Frontal cortex (tissue), 4 donors: Measurements from ENCODE around the gene RARA. TPM values are rescaled to one million over a fixed set of nuclear protein-coding genes. Genes with fewer than 3 reads are reported as not detected.

Experiments used
- DNase-seq, 2 donors: peaks; one replicate each; pipeline ENCODE4 v3.0.0; 2012; ENCODE audit warnings: low spot score in 2 of 2
- FAIRE-seq: peaks from 2 replicates; lab custom pipeline; 2012; peaks lifted over from hg19 to GRCh38; lab: Jason Lieb, UNC
- total RNA-seq: library from RNA; depleted of rRNA; stranded (reverse); fragments of >200 nt; gene quantifications from one replicate; pipeline ENCODE4 v1.2.3, GENCODE V29; 2014
- donor health status: control.
- donor health status: control.
- donor health status: control.

The RARA gene
- total RNA-seq, 1 donor from 2014 or later, result 4.9 TPM

DNA sequence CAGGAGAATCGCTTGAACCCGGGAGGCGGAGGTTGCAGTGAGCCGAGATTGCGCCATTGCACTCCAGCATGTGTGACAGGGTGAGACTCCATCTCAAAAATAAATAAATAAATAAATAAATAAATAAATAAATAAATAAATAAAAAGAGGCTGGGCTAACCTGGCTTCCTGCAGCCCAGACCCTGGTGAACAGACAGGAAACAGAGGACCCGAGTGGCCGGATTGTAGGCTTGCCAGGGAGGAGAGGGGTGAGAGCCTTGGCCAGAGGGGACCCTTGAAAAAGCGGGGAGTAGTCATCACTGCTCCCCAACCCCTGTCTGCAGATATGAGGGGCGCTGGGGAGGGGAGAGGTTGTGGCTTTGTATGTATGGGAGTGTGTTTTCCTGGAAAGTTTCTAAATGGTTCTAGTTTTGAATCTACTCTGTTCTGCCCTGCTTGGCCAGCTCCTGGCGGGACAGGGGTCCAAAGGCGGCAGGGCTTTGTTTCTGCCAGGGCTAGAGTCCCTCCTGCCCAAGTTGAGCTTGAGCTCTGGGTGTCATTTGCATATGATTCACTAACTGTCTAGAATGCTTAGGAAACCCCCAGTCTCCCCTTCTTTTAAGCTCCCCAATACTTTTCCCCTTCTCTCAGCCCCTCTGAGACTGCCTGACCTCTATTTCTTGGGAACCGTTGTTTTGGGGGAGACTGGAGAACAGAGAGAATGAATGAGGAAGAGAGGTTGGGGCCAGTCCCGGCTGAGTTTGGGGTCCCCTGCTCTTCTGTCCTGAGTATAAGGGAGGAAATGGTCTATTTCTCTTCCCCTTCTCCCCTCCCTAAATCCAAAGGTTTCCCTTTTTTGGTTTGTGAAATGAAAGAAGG, 16.4 kb downstream of the RARA start:
- DNase-seq (no peak), FAIRE-seq (no peak)

- DNase-seq (no peak), FAIRE-seq (no peak)
Observed at GRCh38 chr17:40326014-40326831, 17.2 kb downstream of the RARA start.

DNA sequence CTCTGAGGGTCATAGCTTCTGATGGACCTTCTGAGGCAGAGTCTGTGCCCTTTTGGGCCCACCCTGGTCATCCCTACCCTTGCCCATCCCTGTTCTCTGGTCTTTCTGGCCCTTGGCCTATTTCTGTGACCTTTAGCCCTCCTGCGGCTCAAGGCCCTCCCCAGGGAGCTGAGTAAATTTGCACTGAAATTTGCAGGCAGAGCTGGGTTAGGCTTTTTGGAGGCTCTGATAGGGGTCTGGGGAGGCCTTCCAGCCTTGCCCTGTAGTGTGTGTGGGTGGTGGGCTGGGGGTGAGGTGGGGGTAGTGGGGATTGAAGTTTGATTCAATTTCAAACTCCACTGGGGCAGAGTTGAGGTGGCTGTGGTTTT, 17.8 kb downstream of the RARA start:
- FAIRE-seq, result no peak
- DNase-seq, result no peak

DNA sequence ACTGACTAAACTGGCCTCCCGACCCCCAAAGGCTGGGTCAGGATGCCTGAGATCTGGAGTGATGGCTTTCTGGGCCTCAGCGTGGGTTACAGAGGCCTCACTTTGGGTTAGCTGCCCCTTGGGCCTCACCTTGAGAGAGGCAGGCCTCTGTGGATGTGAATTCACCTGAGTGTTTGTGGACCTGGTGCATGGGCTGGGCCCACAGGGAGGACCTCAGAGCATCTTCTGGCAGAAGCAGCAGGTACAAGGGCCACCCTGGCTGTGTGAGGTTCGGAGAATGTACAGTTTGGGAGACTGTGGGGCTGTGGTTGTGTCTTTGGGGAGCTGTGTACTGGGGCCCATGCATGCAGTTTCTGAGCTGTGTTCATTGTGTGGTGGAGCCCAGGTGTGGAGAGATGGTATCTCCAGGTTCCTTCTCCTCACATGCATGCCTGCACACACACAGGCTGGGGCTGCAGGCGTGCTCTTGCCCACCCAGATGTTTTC, 18.3 kb downstream of the RARA start:
- FAIRE-seq (no peak), DNase-seq (no peak)

- DNase-seq, result no peak
- FAIRE-seq, result no peak
Observed at GRCh38 chr17:40327735-40328385, 18.9 kb downstream of the RARA start.

DNA sequence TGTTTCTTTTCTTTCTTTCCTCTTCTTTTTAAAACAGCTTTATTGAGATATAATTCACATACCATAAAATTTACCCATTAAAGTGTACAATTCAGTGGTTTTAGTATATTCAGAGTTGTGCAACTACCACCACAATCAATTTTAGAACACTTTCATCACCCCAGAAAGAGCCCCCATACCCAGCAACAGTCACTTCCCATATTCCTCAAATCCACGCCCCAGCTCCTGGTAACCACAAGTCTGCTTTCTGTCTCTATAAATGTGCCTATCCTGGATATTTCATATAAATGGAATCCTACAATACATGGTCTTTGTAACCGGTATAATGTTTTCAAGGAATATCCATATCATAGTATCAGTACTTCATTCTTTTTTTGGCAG, 19.4 kb downstream of the RARA start:
- no peak for FAIRE-seq
- DNase-seq, result no peak

GRCh38 chr17:40329839-40330794, 21.1 kb downstream of the RARA start:
- DNase-seq (no peak), FAIRE-seq (no peak)

DNA sequence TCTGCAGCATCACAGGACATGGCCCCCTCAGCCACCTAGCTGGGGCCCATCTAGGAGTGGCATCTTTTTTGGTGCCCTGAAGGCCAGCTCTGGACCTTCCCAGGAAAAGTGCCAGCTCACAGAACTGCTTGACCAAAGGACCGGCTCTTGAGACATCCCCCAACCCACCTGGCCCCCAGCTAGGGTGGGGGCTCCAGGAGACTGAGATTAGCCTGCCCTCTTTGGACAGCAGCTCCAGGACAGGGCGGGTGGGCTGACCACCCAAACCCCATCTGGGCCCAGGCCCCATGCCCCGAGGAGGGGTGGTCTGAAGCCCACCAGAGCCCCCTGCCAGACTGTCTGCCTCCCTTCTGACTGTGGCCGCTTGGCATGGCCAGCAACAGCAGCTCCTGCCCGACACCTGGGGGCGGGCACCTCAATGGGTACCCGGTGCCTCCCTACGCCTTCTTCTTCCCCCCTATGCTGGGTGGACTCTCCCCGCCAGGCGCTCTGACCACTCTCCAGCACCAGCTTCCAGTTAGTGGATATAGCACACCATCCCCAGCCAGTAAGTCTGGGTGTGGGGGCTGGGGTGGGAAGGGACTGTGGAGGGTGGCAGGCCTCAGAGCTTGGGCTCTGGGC, 22.0 kb downstream of the RARA start:
- DNase-seq (no peak), FAIRE-seq (no peak)

DNA sequence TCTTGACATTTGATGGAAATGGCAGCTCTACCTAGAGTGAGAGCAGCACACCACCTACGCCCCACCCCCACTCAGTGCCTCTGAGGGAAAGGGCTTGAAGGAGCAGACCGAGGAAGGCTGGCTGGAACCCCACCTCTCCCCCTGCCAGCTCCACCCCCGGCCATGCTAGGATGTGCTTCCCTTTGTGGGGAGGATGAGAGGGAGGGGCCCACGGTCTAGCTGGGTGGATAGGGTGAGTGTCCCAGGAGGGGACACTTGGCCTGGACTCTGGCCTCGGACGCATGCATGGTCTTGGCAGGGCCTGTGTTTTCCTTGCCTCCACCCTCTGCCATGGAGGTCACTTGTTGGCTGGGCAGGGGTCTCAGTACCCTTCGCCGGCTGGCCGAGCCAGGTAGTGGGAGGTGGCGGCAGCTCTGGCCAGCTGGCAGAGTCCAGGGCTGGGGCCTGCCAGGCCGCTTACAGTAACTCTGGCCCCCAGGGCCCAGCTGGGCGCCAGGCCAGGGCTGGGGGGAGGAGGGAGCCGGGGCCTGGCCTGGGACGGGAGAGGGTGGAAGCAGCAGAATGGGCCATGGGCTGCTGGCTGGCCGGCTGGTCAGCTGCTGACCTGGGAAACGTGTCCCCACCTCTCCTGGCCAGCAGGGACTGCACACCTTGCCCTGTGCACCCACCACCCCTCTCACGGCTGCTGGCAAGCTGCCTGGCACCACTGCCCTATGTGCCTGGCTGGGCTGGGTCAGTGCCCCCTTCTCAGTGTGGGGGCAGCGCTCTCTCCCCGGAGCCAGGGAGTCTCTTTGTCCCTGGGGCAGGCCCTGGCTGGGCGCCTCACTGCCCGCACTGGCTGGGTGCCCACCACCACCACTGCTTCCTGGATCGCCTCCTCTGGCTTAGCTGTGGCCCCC, 23.0 kb downstream of the RARA start:
- FAIRE-seq (no peak), DNase-seq (peak; percentile 71 to 83)

DNA sequence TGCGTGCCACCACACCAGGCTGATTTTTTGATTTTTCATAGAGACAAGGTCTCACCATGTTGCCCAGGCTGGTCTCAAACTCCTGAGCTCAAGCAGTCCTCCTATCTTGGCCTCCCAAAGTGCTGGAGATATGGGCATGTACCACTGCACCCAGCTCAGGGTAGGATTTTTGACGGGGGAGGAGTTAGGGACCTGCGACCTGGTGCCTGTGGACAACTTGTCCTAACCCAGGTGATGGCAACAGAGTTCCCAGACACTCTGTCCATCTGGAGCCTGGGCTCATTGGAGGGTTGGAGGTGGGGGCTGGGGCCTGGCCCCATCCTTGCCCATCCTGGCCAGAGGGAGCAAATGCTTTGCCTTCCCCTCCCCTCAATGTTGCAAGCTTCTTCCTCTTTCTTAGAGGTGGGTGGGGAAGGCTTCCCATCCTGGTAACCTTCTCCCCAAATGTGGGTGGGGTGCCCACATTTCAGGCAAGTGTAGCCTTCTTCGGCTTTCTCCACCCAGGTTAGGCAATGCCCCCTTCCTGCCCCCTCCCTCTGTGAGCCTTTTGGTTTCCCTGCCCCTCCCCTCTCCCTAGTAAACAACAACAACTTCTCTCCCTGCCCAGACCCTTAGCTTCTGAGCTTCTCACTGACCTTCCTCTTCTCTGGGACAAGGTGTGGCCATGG, 24.9 kb downstream of the RARA start:
- FAIRE-seq (no peak), DNase-seq (no peak)

DNA sequence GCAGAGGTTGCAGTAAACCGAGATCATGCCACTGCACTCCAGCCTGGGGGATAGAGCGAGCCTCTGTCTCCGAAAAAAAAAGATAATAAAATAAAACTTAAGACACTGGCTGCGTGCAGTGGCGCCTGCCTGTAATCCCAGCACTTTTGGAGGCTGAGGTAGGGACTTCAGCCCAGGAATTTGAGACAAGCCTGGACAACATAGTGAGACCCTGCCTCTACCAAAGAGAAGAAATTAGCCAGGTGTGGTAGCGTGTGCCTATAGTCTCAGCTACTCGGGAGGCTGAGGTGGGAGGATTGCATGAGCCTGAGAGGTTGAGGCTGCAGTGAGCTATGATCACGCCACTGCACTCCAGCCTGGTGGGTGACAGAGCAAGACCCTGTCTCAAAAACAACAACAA, 26.6 kb downstream of the RARA start:
- DNase-seq, result no peak
- no peak for FAIRE-seq

GRCh38 chr17:40337351-40337750, 28.4 kb downstream of the RARA start:
- DNase-seq (no peak), FAIRE-seq (no peak)

GRCh38 chr17:40338058-40338457, 29.1 kb downstream of the RARA start:
- no peak for FAIRE-seq
- DNase-seq, result no peak

DNA sequence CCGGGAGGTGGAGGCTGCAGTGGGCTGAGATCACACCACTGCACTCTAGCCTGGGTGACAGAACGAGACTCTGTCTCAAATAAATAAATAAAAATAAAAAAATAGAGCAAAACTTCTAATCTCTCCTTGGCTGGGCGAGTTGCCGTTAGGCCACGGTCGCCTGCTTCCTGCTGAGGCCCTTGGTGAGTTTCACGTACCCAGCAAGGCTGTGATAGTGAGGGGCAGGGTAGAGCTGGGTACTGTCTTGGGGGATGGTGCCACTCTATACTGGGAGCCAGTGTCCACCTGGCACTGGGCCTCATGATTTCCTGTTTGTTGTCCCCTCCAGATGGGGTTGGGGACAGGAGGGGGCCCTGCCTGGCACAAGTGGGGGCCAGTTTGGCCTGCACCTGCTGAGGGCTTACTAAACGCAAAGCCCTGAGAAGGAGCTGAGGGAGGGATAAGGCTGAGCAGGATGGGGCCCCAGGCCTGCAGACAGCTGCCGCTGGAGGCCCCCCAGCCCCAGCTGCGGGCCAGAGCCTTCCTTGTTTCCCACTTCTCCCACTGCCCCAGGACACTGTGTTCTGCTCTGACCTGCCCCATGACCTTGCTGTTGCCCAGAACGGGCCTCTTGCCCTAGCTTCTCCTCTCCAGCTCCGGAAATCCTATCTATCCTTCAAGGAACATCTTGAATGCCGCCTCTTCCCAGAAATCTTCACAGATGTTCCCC, 30.1 kb downstream of the RARA start:
- FAIRE-seq (no peak), DNase-seq (no peak)

- no peak for DNase-seq
- no peak for FAIRE-seq
Observed at GRCh38 chr17:40340327-40340726, 31.3 kb downstream of the RARA start.

GRCh38 chr17:40340880-40341807, 32.2 kb downstream of the RARA start:
- peak; percentile 70 to 87 for DNase-seq
- FAIRE-seq, result no peak
